Endodermal cell (in vitro differentiated cells): ENCODE data around the gene ROR1. TPM values are rescaled to one million over a fixed set of nuclear protein-coding genes. Genes with fewer than 3 reads are reported as not detected.
A peak's percentile ranks its signal among the peaks of the same experiment; 100 is the strongest.

Source experiments
- DNase-seq: peaks from one replicate; pipeline ENCODE4 v3.0.0-alpha.2; 2017
- H3K27ac ChIP-seq: 2 replicates; pipeline ENCODE4 v1.5.1; 2013; ENCODE audit warnings: mild to moderate bottlenecking, low read depth, low read length, moderate library complexity
- H3K27me3 ChIP-seq: 2 replicates; pipeline ENCODE4 v1.6.1; 2013; ENCODE audit warnings: mild to moderate bottlenecking, low read length, moderate library complexity; ENCODE audit not compliant: insufficient read depth, control insufficient read depth, poor library complexity, severe bottlenecking
- H3K36me3 ChIP-seq: 2 replicates; pipeline ENCODE4 v1.7.0; 2013; ENCODE audit warnings: mild to moderate bottlenecking, low read length, moderate library complexity; ENCODE audit not compliant: control insufficient read depth, insufficient read depth
- H3K4me1 ChIP-seq: one replicate; pipeline ENCODE4 v1.7.0; 2013; ENCODE audit warnings: low read length; ENCODE audit not compliant: control insufficient read depth, insufficient read depth
- H3K4me3 ChIP-seq: 2 replicates; pipeline ENCODE4 v1.5.1; 2013; ENCODE audit warnings: mild to moderate bottlenecking, low read length, moderate library complexity
- H3K9ac ChIP-seq: 2 replicates; pipeline ENCODE4 v1.6.1; 2013; ENCODE audit warnings: mild to moderate bottlenecking, low read length, moderate library complexity; ENCODE audit not compliant: poor library complexity, severe bottlenecking; ENCODE audit errors: extremely low read depth
- H3K9me3 ChIP-seq: 2 replicates; pipeline ENCODE4 v1.6.1; 2013; ENCODE audit warnings: mild to moderate bottlenecking, low read length, moderate library complexity; ENCODE audit not compliant: control insufficient read depth
- H3K27ac Mint-ChIP-seq: 2 replicates; pipeline ENCODE4 v1.8.0; 2020; ENCODE audit warnings: mixed read lengths
- H3K27me3 Mint-ChIP-seq: 2 replicates; pipeline ENCODE4 v1.8.0; 2021; ENCODE audit warnings: mild to moderate bottlenecking, mixed read lengths; ENCODE audit not compliant: insufficient read depth
- H3K36me3 Mint-ChIP-seq: 2 replicates; pipeline ENCODE4 v1.8.0; 2020; ENCODE audit warnings: low read depth, mixed read lengths
- H3K4me1 Mint-ChIP-seq: 2 replicates; pipeline ENCODE4 v1.8.0; 2020; ENCODE audit warnings: mixed read lengths
- H3K4me3 Mint-ChIP-seq: 2 replicates; pipeline ENCODE4 v1.8.0; 2020; ENCODE audit warnings: mild to moderate bottlenecking, moderate library complexity, mixed read lengths
- H3K9me3 Mint-ChIP-seq: 2 replicates; pipeline ENCODE4 v1.8.0; 2020; ENCODE audit warnings: mild to moderate bottlenecking, mixed read lengths
- CTCF ChIP-seq: fragments of 200-600 bp; sonication (generic); conservative IDR thresholded peaks from 2 replicates; pipeline ENCODE4 v1.5.0; 2021; ENCODE audit warnings: antibody characterized with exemption, mild to moderate bottlenecking
- WGBS, 2 experiments: methylation state at CpG; one replicate each; pipeline versions ENCODE4 v1.1.5 to v1.1.7; 2013; ENCODE audit warnings: missing lambda C conversion rate in 2 of 2, mixed read lengths in 1 of 2; ENCODE audit not compliant: insufficient coverage in 1 of 2, insufficient read length in 1 of 2; 5-methylcytosine and 5-hydroxymethylcytosine counted together
- total RNA-seq, 2 donors: library from RNA; stranded (reverse); fragmentation: NEBNext Ultra II Directional in 1 of 2; extraction: Animal tissue kit (Norgen Biotek cat#: 25700) in 1 of 2; gene quantifications; 2 replicates in 1 of 2; 3 replicates in 1 of 2; pipeline ENCODE4 v1.2.1, GENCODE V29; 2021

The ROR1 gene
- total RNA-seq, 2 donors from 2014 or later: 77.4 to 77.9 TPM

- H3K4me3 ChIP-seq: no peak overlapping the region
- peaks cover 11% of the 10 kb centered on the region for H3K4me1 ChIP-seq
- no peak overlapping the region for H3K27ac ChIP-seq
- H3K9ac ChIP-seq: no peak overlapping the region
- no peaks in the 10 kb centered on the region for H3K27me3 Mint-ChIP-seq
- H3K4me1 Mint-ChIP-seq: peaks cover 45% of the 10 kb centered on the region
- H3K36me3 ChIP-seq: no peaks in the 10 kb centered on the region
- peaks cover 3% of the 10 kb centered on the region for H3K36me3 Mint-ChIP-seq
- H3K9me3 Mint-ChIP-seq: no peaks in the 10 kb centered on the region
- H3K27ac Mint-ChIP-seq: no peak overlapping the region
- H3K4me3 Mint-ChIP-seq: no peak overlapping the region
- TF ChIP-seq CTCF: no peak
- no peaks in the 10 kb centered on the region for H3K27me3 ChIP-seq
- 90 to 92% methylated on average over 4 of the region's 4 CpGs for WGBS, 2 experiments
- no peaks in the 10 kb centered on the region for H3K9me3 ChIP-seq
- no peak for DNase-seq
Observed at GRCh38 chr1:63882048-63882704, 108.4 kb downstream of the ROR1 start.

- Mint-ChIP-seq H3K36me3 (peaks cover 3% of the 10 kb centered on the region), H3K27me3 (no peaks in the 10 kb centered on the region), H3K4me1 (peaks cover 34% of the 10 kb centered on the region), H3K9me3 (no peaks in the 10 kb centered on the region), H3K27ac (peak overlapping the region; percentile 57), H3K4me3 (no peak overlapping the region)
- DNase-seq: no peak
- Histone ChIP-seq H3K4me3 (no peak overlapping the region), H3K9me3 (no peaks in the 10 kb centered on the region), H3K27me3 (no peaks in the 10 kb centered on the region), H3K36me3 (no peaks in the 10 kb centered on the region), H3K27ac (no peak overlapping the region), H3K9ac (no peak overlapping the region), H3K4me1 (peaks cover 11% of the 10 kb centered on the region)
- 81 to 89% methylated on average over 1 to 6 of the region's 6 CpGs for WGBS, 2 experiments
- no peak for TF ChIP-seq CTCF
Observed at GRCh38 chr1:63883494-63884235, 109.8 kb downstream of the ROR1 start.

- Histone ChIP-seq H3K4me3 (no peak overlapping the region), H3K27ac (no peak overlapping the region), H3K36me3 (no peaks in the 10 kb centered on the region), H3K4me1 (peaks cover 11% of the 10 kb centered on the region), H3K9me3 (no peaks in the 10 kb centered on the region), H3K9ac (no peak overlapping the region), H3K27me3 (no peaks in the 10 kb centered on the region)
- Mint-ChIP-seq H3K36me3 (peaks cover 3% of the 10 kb centered on the region), H3K9me3 (no peaks in the 10 kb centered on the region), H3K4me3 (no peak overlapping the region), H3K27me3 (no peaks in the 10 kb centered on the region), H3K27ac (peak overlapping the region; percentile 57), H3K4me1 (peaks cover 33% of the 10 kb centered on the region)
- TF ChIP-seq CTCF: no peak
- no peak for DNase-seq
- WGBS, 2 experiments: 87 to 89% methylated on average over 1 to 2 of the region's 2 CpGs
Observed at GRCh38 chr1:63884486-63884885, 110.7 kb downstream of the ROR1 start.
